Naive thymus-derived CD4-positive, alpha-beta T cell (primary cell): ENCODE data around the gene ZKSCAN7. TPM values are rescaled to one million over a fixed set of nuclear protein-coding genes. Genes with fewer than 3 reads are reported as not detected.
"Not testable (repeated sequence)": the region's sequence is repeated elsewhere in the genome, so short reads cannot be mapped to it uniquely, and the experiment has no call there.

Experiments used
- ATAC-seq: fragments of 150-1000 bp; cut with Tn5 transposase; 2 replicates; pipeline ENCODE4 v1.10.0; 2021; ENCODE audit warnings: mild to moderate bottlenecking, moderate library complexity
- CTCF ChIA-PET: fragments of 350-600 bp; sonication (Branson Sonifier 250); formaldehyde crosslinking; loops from one replicate; lab custom pipeline; 2021; ENCODE audit warnings: antibody characterized with exemption; lab: Charles Lee
- POLR2A ChIA-PET: fragments of 350-600 bp; sonication (Branson Sonifier 250); formaldehyde crosslinking; loops from one replicate; lab custom pipeline; 2021; ENCODE audit warnings: antibody characterized with exemption, inconsistent platforms; lab: Charles Lee
- DNase-seq, 9 donors: peaks; one replicate each; pipeline versions ENCODE4 v3.0.0 to v3.0.0-alpha.2; 2020 to 2022; ENCODE audit warnings: mixed read lengths in 1 of 9
- H3K27ac ChIP-seq: one replicate; pipeline ENCODE4 v1.7.0; 2013; ENCODE audit warnings: mild to moderate bottlenecking, low read depth, low read length, moderate library complexity
- H3K27me3 ChIP-seq, 2 donors: one replicate each; pipeline ENCODE4 v1.7.0; 2013; ENCODE audit warnings: low read length in 2 of 2, mild to moderate bottlenecking in 2 of 2, moderate library complexity in 2 of 2; ENCODE audit not compliant: control insufficient read depth in 2 of 2, insufficient read depth in 2 of 2
- H3K36me3 ChIP-seq, 3 experiments: 1 replicate in 2 of 3; 2 replicates in 1 of 3; pipeline ENCODE4 v1.7.0; 2013; ENCODE audit warnings: low read length in 3 of 3, mild to moderate bottlenecking in 3 of 3, moderate library complexity in 1 of 3; ENCODE audit not compliant: insufficient read depth in 3 of 3, control insufficient read depth in 2 of 3
- H3K4me1 ChIP-seq, 2 donors: one replicate each; pipeline ENCODE4 v1.7.0; 2013; ENCODE audit warnings: low read length in 2 of 2, mild to moderate bottlenecking in 2 of 2, moderate library complexity in 1 of 2; ENCODE audit not compliant: control insufficient read depth in 2 of 2, insufficient read depth in 2 of 2
- H3K4me3 ChIP-seq: 2 replicates; pipeline ENCODE4 v1.7.0; 2013; ENCODE audit warnings: mild to moderate bottlenecking, low read length
- H3K9me3 ChIP-seq, 3 experiments: 1 replicate in 2 of 3; 2 replicates in 1 of 3; pipeline ENCODE4 v1.7.0; 2013; ENCODE audit warnings: low read length in 3 of 3; ENCODE audit not compliant: control insufficient read depth in 2 of 3
- H3K27ac Mint-ChIP-seq, 9 donors: one replicate each; pipeline ENCODE4 v1.8.0; 2020 to 2022; ENCODE audit warnings: mixed read lengths in 9 of 9, mild to moderate bottlenecking in 8 of 9, moderate library complexity in 5 of 9, inconsistent platforms in 2 of 9
- H3K27me3 Mint-ChIP-seq, 5 donors: one replicate each; pipeline ENCODE4 v1.8.0; 2021 to 2022; ENCODE audit warnings: mixed read lengths in 5 of 5, mild to moderate bottlenecking in 1 of 5
- H3K36me3 Mint-ChIP-seq, 5 donors: one replicate each; pipeline ENCODE4 v1.8.0; 2020 to 2022; ENCODE audit warnings: mixed read lengths in 5 of 5, mild to moderate bottlenecking in 3 of 5, inconsistent platforms in 1 of 5
- H3K4me1 Mint-ChIP-seq, 7 donors: one replicate each; pipeline ENCODE4 v1.8.0; 2020 to 2022; ENCODE audit warnings: mixed read lengths in 7 of 7, mild to moderate bottlenecking in 3 of 7, inconsistent platforms in 1 of 7
- H3K4me3 Mint-ChIP-seq, 10 donors: one replicate each; pipeline ENCODE4 v1.8.0; 2020 to 2022; ENCODE audit warnings: mild to moderate bottlenecking in 10 of 10, mixed read lengths in 10 of 10, moderate library complexity in 6 of 10, inconsistent platforms in 2 of 10
- H3K9me3 Mint-ChIP-seq, 11 donors: one replicate each; pipeline ENCODE4 v1.8.0; 2020 to 2022; ENCODE audit warnings: mixed read lengths in 11 of 11, mild to moderate bottlenecking in 4 of 11, inconsistent platforms in 1 of 11, moderate library complexity in 1 of 11
- intact Hi-C, 2 donors: fragments of 100-400 bp; cut with micrococcal nuclease; formaldehyde crosslinking; loops; one replicate each; pipeline ENCODE4 v1.15.1; 2023
- polyA plus RNA-seq, 2 donors: library from polyadenylated mRNA; unstranded; fragments of 300-500 nt; fragmentation: Illumina TruSeq; gene quantifications; one replicate each; pipeline ENCODE4 v1.2.3, GENCODE V29; 2021
- total RNA-seq, 6 experiments: library from RNA in 5 of 6; stranded (reverse) in 5 of 6; gene quantifications; 1 replicate in 5 of 6; 2 replicates in 1 of 6; pipeline ENCODE4 v1.2.3 and lab custom pipeline; 2021 to 2026

ZKSCAN7 gene
- total and polyA plus RNA-seq, 7 experiments from 2014 or later, result 1.1 to 4.5 (median 2.1) TPM

DNA sequence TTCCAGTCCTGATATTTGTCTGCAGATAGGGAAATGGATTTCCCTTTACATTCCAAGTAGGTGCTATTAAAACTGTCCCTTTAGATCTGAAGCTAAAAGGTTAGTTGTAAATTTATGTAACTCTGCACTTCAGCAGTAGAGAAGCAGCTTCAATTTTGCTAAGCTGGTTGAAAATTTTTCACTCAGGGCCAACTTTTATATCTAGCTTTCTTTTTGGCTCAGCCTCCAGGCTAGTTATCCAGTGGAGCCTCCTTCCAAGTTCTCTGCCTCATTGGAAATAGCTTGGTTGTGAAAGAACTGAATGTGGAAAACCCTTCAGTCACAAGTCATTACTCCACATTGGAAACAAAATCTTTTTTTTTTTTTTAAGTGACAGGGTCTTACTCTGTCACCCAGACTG is 21.6 kb downstream of the ZKSCAN7 start:
- no peaks in the 10 kb centered on the region for H3K4me1 Mint-ChIP-seq
- no peak overlapping the region for H3K4me3 Mint-ChIP-seq
- POLR2A ChIA-PET, result no interaction called here

GRCh38 chr3:44577354-44577952 is 22.5 kb downstream of the ZKSCAN7 start:
- H3K27ac ChIP-seq, intact Hi-C loops, H3K4me1 Mint-ChIP-seq, POLR2A ChIA-PET, ATAC-seq, H3K27me3 ChIP-seq, CTCF ChIA-PET, H3K36me3 ChIP-seq, H3K4me3 Mint-ChIP-seq, H3K4me1 ChIP-seq, H3K4me3 ChIP-seq, H3K27ac Mint-ChIP-seq, DNase-seq: not testable (repeated sequence)
- Mint-ChIP-seq H3K36me3 (peaks cover 0 to 31% (median 27%) of the 10 kb centered on the region in 5 donors), H3K9me3 (peaks cover 0 to 75% (median 26%) of the 10 kb centered on the region in 11 donors), H3K27me3 (peaks cover 0 to 11% (median 8%) of the 10 kb centered on the region in 5 donors)
- peaks cover 0 to 16% (median 0%) of the 10 kb centered on the region in 3 experiments for H3K9me3 ChIP-seq

More for the DNA sequence above, 21.6 kb downstream of the ZKSCAN7 start:
- Mint-ChIP-seq H3K27me3 (peaks cover 0 to 4% (median under 1%) of the 10 kb centered on the region in 5 donors), H3K27ac (no peak overlapping the region), H3K36me3 (peaks cover 5 to 34% (median 30%) of the 10 kb centered on the region in 5 donors), H3K9me3 (peaks cover 7 to 75% (median 33%) of the 10 kb centered on the region in 11 donors)
- intact Hi-C loops, result no loop called here
- DNase-seq (no peak), ATAC-seq (no peak)
- CTCF ChIA-PET, result no interaction called here
- no peaks in the 10 kb centered on the region for H3K4me1 ChIP-seq
- no peak overlapping the region for H3K4me3 ChIP-seq
- H3K27me3 ChIP-seq, result no peaks in the 10 kb centered on the region
- H3K27ac ChIP-seq, result no peak overlapping the region
- H3K9me3 ChIP-seq, result peaks cover 0 to 18% (median 0%) of the 10 kb centered on the region in 3 experiments
- H3K36me3 ChIP-seq, result no peaks in the 10 kb centered on the region

GRCh38 chr3:44578316-44578715 is 23.3 kb downstream of the ZKSCAN7 start:
- Mint-ChIP-seq H3K36me3 (peaks cover 0 to 25% (median 21%) of the 10 kb centered on the region in 5 donors), H3K27me3 (peaks cover 0 to 19% (median 8%) of the 10 kb centered on the region in 5 donors), H3K9me3 (peaks cover under 1 to 74% (median 26%) of the 10 kb centered on the region in 11 donors)
- H3K4me3 Mint-ChIP-seq, ATAC-seq, H3K4me1 ChIP-seq, H3K27me3 ChIP-seq, H3K4me1 Mint-ChIP-seq, H3K4me3 ChIP-seq, CTCF ChIA-PET, POLR2A ChIA-PET, H3K36me3 ChIP-seq, H3K27ac Mint-ChIP-seq, DNase-seq, H3K27ac ChIP-seq, intact Hi-C loops: not testable (repeated sequence)
- H3K9me3 ChIP-seq, result peaks cover 0 to 10% (median 0%) of the 10 kb centered on the region in 3 experiments

- POLR2A ChIA-PET, DNase-seq, ATAC-seq, H3K4me3 Mint-ChIP-seq, H3K9me3 ChIP-seq, CTCF ChIA-PET, H3K4me1 ChIP-seq, intact Hi-C loops, H3K4me3 ChIP-seq, H3K4me1 Mint-ChIP-seq, H3K27ac Mint-ChIP-seq, H3K36me3 ChIP-seq, H3K27me3 ChIP-seq, H3K27ac ChIP-seq: not testable (repeated sequence)
- Mint-ChIP-seq H3K27me3 (peaks cover 6 to 26% (median 15%) of the 10 kb centered on the region in 5 donors), H3K9me3 (peaks cover 0 to 74% (median 31%) of the 10 kb centered on the region in 11 donors), H3K36me3 (peaks cover 0 to 29% (median 22%) of the 10 kb centered on the region in 5 donors)
Measured at GRCh38 chr3:44578924-44579515, 24.0 kb downstream of the ZKSCAN7 start.

- H3K9me3 ChIP-seq, H3K4me3 ChIP-seq, H3K4me3 Mint-ChIP-seq, H3K27ac ChIP-seq, H3K27me3 ChIP-seq, CTCF ChIA-PET, H3K36me3 ChIP-seq, H3K4me1 Mint-ChIP-seq, DNase-seq, intact Hi-C loops, H3K27ac Mint-ChIP-seq, POLR2A ChIA-PET, ATAC-seq, H3K4me1 ChIP-seq: not testable (repeated sequence)
- Mint-ChIP-seq H3K36me3 (peaks cover 3 to 26% (median 21%) of the 10 kb centered on the region in 5 donors), H3K27me3 (peaks cover 10 to 33% (median 20%) of the 10 kb centered on the region in 5 donors), H3K9me3 (peaks cover 0 to 70% (median 27%) of the 10 kb centered on the region in 11 donors)
Measured at GRCh38 chr3:44579749-44580148, 24.8 kb downstream of the ZKSCAN7 start.

GRCh38 chr3:44580971-44581370 is 26.0 kb downstream of the ZKSCAN7 start:
- H3K4me1 ChIP-seq, H3K9me3 ChIP-seq, H3K4me3 Mint-ChIP-seq, POLR2A ChIA-PET, CTCF ChIA-PET, intact Hi-C loops, H3K27ac Mint-ChIP-seq, H3K36me3 ChIP-seq, H3K27ac ChIP-seq, DNase-seq, H3K4me3 ChIP-seq, ATAC-seq, H3K27me3 ChIP-seq: not testable (repeated sequence)
- peaks cover 18 to 44% (median 30%) of the 10 kb centered on the region in 5 donors for H3K27me3 Mint-ChIP-seq
- peaks cover 0 to 12% (median 9%) of the 10 kb centered on the region in 7 donors for H3K4me1 Mint-ChIP-seq
- H3K36me3 Mint-ChIP-seq, result peaks cover 3 to 26% (median 21%) of the 10 kb centered on the region in 5 donors
- H3K9me3 Mint-ChIP-seq, result peaks cover 0 to 60% (median 25%) of the 10 kb centered on the region in 11 donors
